ENCODE results near the gene STK39. TPM values are rescaled to one million over a fixed set of nuclear protein-coding genes. Genes with fewer than 3 reads are reported as not detected.

STK39 gene
- total RNA-seq, 4 donors from 2014 or later = 8.9 to 28.3 (median 14.5) TPM

- no peak for DNase-seq (ENCODE audit: low spot score in 2 of 2)
- TF ChIP-seq POLR2A (IDR thresholded peaks at IDR 0.05) = no peak
- no peak for TF ChIP-seq CTCF (IDR thresholded peaks at IDR 0.05)
- intact Hi-C loops (cut with DNase I; ENCODE audit: low total_unique reads) = no loop called here
- WGBS, 2 donors = 75 to 76% methylated on average over 5 of the region's 5 CpGs
- H3K4me3 ChIP-seq (ENCODE audit: low read depth, poor library complexity, severe bottlenecking) = no peak overlapping the region
Observed at GRCh38 chr2:168149150-168149974, 98.0 kb downstream of the STK39 start.

- DNase-seq (ENCODE audit: low spot score in 2 of 2) = no peak
Observed at GRCh38 chr2:168147830-168148794, 99.3 kb downstream of the STK39 start.

GRCh38 chr2:168146892-168147810, 100.2 kb downstream of the STK39 start:
- TF ChIP-seq CTCF (IDR thresholded peaks at IDR 0.05) (no peak), POLR2A (IDR thresholded peaks at IDR 0.05) (no peak)
- WGBS, 2 donors = 66 to 68% methylated on average over 9 of the region's 9 CpGs
- H3K4me3 ChIP-seq (ENCODE audit: low read depth, poor library complexity, severe bottlenecking) = no peak overlapping the region
- DNase-seq (ENCODE audit: low spot score in 2 of 2) = no peak
- intact Hi-C loops (cut with DNase I; ENCODE audit: low total_unique reads) = no loop called here

More at GRCh38 chr2:168147830-168148794, 99.3 kb downstream of the STK39 start:
- 52 to 58% methylated on average over 8 of the region's 8 CpGs for WGBS, 2 donors
- intact Hi-C loops (cut with DNase I; ENCODE audit: low total_unique reads) = no loop called here
- no peak overlapping the region for H3K4me3 ChIP-seq (ENCODE audit: low read depth, poor library complexity, severe bottlenecking)
- TF ChIP-seq CTCF (IDR thresholded peaks at IDR 0.05) = no peak
- TF ChIP-seq POLR2A (IDR thresholded peaks at IDR 0.05) = no peak

- WGBS, 2 donors = 85 to 88% methylated on average over 3 of the region's 3 CpGs
- no peak for DNase-seq (ENCODE audit: low spot score in 2 of 2)
- no peak overlapping the region for H3K4me3 ChIP-seq (ENCODE audit: low read depth, poor library complexity, severe bottlenecking)
- intact Hi-C loops (cut with DNase I; ENCODE audit: low total_unique reads) = no loop called here
- no peak for TF ChIP-seq POLR2A (IDR thresholded peaks at IDR 0.05)
- no peak for TF ChIP-seq CTCF (IDR thresholded peaks at IDR 0.05)
Observed at GRCh38 chr2:168145426-168146310, 101.7 kb downstream of the STK39 start.

All from lower leg skin (tissue), 4 donors.